Adipose tissue (tissue), 3 donors: ENCODE data around the gene C12orf76. TPM values are rescaled to one million over a fixed set of nuclear protein-coding genes. Genes with fewer than 3 reads are reported as not detected.
A peak's percentile ranks its signal among the peaks of the same experiment; 100 is the strongest.

Source experiments
- H3K27ac ChIP-seq: one replicate; pipeline ENCODE4 v1.5.1; 2013; ENCODE audit warnings: low read depth, low read length
- WGBS, 3 donors: extraction: QIAGEN DNeasy Blood & Tissue Kit; methylation state at CpG; one replicate each; pipeline ENCODE4 v1.1.7; 2013; 5-methylcytosine and 5-hydroxymethylcytosine counted together
- polyA plus RNA-seq, 3 donors: library from polyadenylated mRNA; stranded (reverse); fragments of 200-250 nt; gene quantifications; one replicate each; pipeline ENCODE4 v1.2.3, GENCODE V29; 2013
- donor health status: healthy with polysubstance abuse.
- donor health status: Bipolar disorder and iron deficiency.
- donor health status: healthy.

Gene C12orf76
- polyA plus RNA-seq, 3 donors: 4.6 to 12.1 (median 8.3) TPM

DNA sequence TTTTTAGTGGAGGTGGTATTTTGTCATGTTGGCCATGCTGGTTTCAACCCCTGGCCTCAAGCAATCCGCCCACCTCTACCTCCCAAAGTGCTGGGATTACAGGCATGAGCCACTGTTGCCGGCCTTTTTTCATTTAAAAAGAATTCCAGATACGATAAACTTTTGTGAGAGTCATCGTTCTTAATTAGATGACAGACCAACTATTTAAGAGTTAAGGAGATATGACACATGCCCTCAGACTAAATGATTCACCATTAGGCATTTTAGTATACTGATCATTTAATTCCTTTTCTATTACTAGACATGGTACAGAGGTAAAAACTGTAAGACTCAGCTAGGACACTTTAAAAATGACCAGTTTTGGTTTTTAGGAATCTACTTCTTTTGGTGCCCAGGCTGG, 46.7 kb downstream of the C12orf76 start:
- no peak overlapping the region for H3K27ac ChIP-seq
- WGBS, 3 donors: 84 to 96% (median 85%) methylated on average over 4 of the region's 4 CpGs

DNA sequence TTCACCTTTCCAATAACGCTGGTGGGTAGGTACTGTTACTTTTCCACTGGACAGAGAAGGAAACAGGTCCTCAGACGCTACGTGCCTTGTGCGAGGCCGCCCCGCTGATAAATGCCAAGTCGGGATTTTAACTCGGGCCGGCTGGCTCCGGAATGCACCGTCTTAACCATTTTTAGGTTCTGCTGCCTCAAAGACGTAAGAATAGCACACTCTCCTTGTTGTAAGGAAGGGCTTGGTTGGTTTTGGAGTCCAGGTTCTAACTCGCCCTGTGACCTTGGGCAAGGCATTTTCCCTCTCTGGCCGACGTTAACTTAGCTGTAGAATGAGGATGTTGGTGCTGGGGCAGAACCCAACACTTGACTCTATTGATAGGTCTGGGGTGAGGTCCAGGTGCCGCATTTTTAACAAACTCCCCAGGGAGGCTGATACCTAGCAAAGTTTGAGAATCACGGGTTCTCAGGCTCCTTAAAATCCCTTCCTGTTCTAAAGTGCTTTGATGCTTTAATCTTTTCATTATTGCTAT, 48.3 kb downstream of the C12orf76 start:
- H3K27ac ChIP-seq: no peak overlapping the region
- WGBS, 3 donors: 1 to 3% (median 2%) methylated on average over 17 of the region's 17 CpGs

DNA sequence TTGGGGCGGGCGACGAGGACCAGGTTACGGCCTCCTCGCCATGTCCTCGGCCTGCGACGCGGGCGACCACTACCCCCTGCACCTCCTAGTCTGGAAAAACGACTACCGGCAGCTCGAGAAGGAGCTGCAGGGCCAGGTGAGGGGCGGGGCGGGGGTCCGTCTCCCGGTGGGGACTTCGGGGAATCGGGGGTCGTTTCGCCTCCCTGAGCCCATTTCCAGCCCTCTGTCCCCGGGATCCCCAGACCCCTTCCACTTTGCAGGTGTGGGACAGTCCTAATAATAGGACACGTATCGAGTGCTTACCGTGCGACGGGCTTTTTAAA, 48.7 kb downstream of the C12orf76 start:
- 0% methylated on average over 27 of the region's 27 CpGs for WGBS, 3 donors

DNA sequence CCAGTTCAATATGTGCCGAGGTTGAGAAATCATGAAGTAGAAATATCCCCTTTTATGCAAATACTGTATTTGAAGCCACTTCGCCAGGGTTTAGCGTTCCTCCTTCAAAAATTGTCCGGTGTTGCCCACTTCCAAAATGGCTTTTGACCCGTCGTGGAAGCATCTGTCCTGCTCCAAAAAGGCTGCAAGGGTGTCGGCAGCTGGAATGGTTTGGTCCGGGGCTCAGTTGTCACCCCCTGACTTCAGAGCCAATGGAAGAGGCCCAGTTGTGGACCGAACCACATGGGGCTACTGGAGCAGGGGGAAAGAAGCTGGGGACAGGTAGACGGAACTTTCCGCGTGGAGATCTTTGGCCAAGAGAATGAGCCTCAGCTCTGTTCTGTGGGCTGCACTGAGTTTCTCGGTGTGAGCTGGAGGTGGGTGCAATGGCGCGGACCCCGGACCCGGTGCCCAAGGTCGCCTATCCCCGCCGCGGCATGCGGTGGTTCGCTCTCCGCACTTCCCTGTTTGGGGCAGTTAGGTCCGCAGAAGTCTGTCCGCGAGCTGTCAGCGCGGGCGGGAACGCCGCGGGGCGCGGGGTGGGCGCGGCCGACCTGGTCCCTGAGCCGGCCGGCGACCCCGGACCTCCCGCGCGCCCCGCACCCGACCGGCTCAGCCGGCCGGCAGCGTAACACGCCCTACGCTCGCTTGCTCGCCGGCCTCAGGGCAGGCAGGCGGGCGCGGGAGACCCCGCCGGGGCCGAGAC, 49.2 kb downstream of the C12orf76 start, which contains the start of gene ANKRD13A:
ANKRD13A (plus strand) TSS at position 527 of the 745 bp plus-strand sequence. CDS start 259 bp downstream, outside the sequence.
- 0 to 1% (median 1%) methylated on average over 55 to 62 of the region's 62 CpGs for WGBS, 3 donors
- no peak within 1 kb of the TSS for H3K27ac ChIP-seq

More for the DNA sequence above, 48.7 kb downstream of the C12orf76 start:
- H3K27ac ChIP-seq: no peak overlapping the region

DNA sequence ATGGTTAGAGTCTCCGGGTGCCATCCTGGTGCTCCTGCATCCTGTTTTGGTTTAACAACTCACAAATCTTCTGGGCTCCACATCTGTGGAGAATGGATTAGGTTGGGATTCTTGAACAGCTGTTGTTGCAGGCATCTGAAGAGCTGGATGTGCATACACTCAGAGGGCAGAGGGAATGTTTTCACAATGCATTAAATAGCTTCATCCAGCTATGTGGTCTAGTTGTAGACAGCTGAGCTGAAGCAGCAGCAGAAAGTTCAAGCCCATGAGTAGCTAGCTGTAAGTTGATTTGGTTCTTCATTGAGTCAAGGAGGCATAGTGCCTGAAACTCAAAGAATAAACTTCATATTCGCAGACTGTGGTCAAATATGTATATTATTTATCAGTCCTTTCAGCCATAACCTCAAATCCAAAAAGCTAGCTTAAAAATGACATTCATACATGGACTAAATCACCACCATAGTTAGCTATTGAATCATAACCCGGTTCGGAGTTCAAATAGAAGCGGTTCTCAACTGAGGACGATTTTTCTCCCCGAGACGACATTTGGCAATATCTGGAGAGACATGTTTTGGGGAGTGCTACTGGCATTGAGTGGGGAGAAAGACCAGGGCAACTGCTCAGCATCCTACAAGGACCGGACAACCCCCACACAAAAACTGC, 50.0 kb downstream of the C12orf76 start:
- no peak overlapping the region for H3K27ac ChIP-seq
- WGBS, 3 donors: 53 to 63% (median 60%) methylated on average over 9 of the region's 9 CpGs

DNA sequence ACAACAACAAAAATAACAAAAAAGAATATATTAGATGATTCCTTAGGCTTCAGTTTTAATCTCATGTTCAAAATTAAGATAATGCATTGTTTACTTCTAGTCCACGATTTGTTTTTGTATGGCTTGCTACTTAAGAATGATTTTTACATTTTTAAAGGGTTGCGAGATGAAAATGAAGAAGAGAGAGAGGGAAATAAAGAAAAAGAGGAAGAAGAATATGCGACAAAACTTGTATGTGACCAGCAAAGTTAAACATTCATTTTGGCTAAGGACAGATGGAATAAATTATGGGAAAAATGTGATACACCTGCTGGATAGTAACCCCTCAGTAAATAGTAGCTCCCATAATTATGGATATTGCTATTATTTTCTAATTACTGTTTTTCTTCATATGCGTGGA, 50.9 kb downstream of the C12orf76 start:
- 74 to 88% (median 77%) methylated on average over 4 of the region's 4 CpGs for WGBS, 3 donors
- H3K27ac ChIP-seq: no peak overlapping the region

DNA sequence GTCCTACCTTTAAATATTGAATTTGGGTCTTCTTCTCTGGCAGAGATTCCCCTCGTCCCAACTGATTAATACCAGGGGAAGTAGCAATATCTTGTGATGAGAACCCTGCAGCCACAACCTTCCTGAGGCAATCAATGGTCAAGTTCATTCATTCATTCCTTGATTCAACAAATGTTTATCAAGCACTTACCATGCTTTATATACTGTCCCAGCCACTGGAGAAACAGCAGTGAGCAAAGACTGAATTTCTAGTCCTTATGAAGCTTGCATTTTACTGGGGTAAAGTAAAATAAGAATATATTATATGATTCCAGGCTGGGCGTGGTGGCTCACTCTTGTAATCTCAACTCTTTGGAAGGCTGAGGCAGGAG, 51.9 kb downstream of the C12orf76 start:
- H3K27ac ChIP-seq: no peak overlapping the region
- 48 to 50% (median 50%) methylated on average over 2 of the region's 2 CpGs for WGBS, 3 donors

DNA sequence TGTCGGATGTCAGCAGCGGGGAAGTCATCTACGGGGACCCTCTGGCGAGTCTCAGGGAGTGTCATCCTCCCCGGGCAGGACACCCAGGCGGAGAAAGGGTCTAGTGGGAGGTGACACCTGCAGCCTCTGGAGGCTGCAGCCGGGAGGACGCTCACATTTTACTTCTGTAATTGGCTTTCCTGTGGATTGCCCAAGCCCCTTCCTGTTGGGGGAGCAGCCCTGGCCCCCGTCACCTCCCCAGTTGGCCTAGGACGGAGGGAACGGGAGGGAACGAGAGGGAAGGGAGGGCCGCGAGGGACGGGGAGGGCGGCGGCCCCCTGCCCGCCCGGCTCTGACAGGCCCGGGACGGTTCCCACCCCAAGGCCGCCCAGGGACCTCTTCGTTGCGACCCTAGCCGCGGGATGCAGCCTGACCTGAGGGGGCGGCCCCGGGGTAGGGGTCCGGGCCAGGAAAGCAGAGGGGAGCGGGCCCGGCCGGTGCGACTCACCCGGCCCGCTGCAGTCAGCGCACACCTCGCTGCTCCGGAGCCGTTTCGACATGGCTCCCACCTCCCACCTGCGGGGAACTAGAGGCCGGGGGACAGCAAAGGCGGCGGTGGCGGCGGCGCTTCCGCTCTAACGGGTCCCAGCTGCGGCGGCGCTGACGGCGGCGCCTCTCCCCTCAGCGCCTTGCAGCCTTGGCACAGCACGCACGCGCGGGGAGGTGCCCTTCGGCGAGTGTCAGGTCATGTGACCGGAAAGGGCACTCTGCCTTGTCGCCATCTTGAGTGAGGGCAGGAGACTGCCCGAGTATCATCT, 52.4 kb downstream of the C12orf76 start, which contains the start of gene GIT2:
GIT2 (minus strand) TSS at position 683 of the 797 bp plus-strand sequence; CDS start at position 539, 144 bp downstream.
- peak within 1 kb of the TSS; percentile 61 for H3K27ac ChIP-seq
- 0 to 1% (median 0%) methylated on average over 61 to 65 of the region's 65 CpGs for WGBS, 3 donors

DNA sequence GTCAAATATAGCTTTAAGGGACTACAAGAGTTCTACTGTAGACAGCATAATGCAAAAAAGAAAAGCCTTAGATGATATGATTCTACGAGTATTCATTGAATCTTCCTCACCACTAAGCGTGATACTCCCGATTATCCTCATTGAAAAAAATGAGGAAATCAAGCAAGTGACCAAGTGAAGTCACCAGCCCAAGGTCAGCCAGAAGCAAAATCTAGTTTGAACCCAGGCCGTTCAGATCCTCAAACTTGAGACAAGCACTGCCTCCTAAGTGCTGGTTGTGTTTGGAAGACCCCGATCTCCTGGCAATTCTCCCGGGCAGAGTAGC, 53.0 kb downstream of the C12orf76 start:
- WGBS, 3 donors: 0 to 3% (median 0%) methylated on average over 6 of the region's 6 CpGs
- no peak overlapping the region for H3K27ac ChIP-seq

DNA sequence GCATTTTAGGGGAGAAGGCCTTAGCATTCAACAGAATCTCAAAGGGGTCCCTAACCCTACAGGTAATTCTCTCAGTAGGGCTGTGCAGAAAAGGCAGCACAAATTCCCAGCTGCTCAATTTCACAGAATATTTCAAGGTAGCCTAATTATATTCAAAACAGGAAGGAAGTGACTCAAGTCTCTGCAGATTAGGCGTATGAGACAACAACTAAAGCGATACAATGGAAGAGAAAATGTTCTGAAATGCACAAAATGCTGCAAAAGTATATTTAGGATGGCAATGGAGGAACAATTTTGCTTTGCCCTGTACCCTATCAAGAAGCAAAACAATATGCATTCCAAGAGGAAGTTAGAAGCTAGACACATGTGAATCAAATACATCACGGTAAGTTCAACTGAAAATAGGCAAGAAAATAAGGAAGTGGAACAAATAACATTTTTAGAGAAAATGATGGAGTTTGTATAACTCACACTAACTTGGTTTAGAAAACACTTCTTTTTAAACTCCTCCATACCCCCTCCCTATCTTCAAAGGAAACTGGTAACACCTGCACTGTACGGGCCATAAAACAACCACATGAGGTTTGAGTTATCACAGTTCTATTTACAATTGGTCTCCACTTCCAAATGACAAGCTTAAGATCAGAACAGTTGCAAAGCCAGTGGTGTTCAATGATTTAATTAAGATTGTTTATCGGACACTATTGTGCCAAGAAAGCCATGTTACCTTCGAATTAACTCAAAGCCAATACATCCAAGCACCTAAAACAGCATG, 53.7 kb downstream of the C12orf76 start:
- H3K27ac ChIP-seq: no peak overlapping the region
- 12 to 32% (median 31%) methylated on average over 6 of the region's 6 CpGs for WGBS, 3 donors

DNA sequence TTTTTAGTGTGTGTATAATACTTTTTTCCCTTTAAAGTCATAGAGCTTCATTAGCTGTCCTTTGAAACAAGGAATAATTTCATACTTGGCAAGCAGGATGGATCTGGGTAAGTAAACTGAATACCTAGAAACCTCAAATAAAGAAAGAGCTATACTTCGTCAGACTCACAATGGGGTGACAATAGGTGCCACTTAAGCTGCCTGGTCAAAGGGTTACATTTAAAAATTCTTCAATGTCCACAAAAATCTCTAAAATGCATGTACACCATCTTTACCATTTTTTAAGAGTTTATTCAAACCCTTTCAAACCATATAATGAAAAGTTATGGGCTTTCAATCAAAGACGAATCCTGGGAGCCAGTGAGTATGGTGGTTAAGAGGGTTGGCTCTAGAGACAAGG, 55.2 kb downstream of the C12orf76 start:
- H3K27ac ChIP-seq: no peak overlapping the region
- WGBS, 3 donors: 68 to 91% (median 81%) methylated on average over 2 of the region's 2 CpGs

DNA sequence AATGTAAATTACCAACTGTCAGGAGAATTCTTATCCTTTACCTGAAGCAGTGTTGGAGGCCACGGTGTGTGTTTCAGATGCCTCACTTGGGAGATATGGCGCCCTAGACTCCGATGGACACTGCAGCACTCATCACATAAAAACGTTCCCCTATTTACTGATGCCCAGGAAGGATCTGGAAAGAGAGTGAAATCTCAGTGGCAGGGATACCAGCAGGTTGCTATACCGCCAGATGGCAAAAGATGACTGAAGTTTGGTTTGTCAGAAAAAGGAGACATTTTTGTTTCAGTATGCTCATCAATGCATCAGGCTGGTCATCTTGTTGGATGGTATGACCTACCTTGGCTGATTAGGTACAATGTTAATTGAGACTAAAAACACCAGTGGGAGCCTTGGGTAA, 56.7 kb downstream of the C12orf76 start:
- 91 to 94% (median 91%) methylated on average over 5 of the region's 5 CpGs for WGBS, 3 donors
- H3K27ac ChIP-seq: no peak overlapping the region

Other genes starting within 250 kb of the C12orf76 start
- gene TRPV4, start 215.1 kb downstream of the C12orf76 start, polyA plus RNA-seq: 1 to 10 TPM in 2 of 3 donors, under 1 TPM in 1; 0.70 to 1.4 (median 1.3) TPM
- 10 to 100 TPM; 12.3 to 33.6 (median 19.1) TPM for gene GLTP, start 168.0 kb downstream of the C12orf76 start, polyA plus RNA-seq
- 1 to 10 TPM; 6.6 to 8.8 (median 8.0) TPM for gene TCHP, start 148.2 kb downstream of the C12orf76 start, polyA plus RNA-seq
- 10 to 100 TPM; 13.9 to 15.4 (median 14.0) TPM for gene GIT2, start 52.2 kb downstream of the C12orf76 start, polyA plus RNA-seq
- 10 to 100 TPM; 10.2 to 16.8 (median 12.7) TPM for gene ANKRD13A, start 49.1 kb downstream of the C12orf76 start, polyA plus RNA-seq
- gene IFT81, start 75.8 kb upstream of the C12orf76 start, polyA plus RNA-seq: 1 to 10 TPM; 2.0 to 7.2 (median 2.7) TPM
- gene ATP2A2, start 232.7 kb upstream of the C12orf76 start, polyA plus RNA-seq: 10 to 100 TPM; 29.6 to 88.1 (median 35.4) TPM